ENCODE results near the gene FSTL5.

Gene FSTL5

DNA sequence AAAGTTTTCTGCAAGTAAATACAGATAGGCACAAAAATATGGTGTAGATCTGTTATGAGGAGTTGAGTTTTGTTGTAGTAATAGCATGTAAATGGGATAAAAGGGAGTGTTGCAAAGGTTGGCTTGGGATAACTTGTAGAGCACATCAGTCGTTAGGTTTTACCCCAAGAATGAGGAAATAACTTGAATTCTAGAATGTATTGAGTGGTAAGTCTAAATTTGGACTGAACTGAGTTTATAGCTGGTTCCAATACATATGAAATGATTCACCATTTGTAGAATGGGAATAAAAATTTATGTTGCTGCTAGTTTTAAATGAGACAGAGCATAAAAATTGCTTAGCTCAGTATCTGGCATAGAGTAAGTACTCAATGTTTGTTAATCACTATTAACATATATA, 719.2 kb downstream of the FSTL5 start:
- no peak for DNase-seq (ENCODE audit: low spot score)

DNA sequence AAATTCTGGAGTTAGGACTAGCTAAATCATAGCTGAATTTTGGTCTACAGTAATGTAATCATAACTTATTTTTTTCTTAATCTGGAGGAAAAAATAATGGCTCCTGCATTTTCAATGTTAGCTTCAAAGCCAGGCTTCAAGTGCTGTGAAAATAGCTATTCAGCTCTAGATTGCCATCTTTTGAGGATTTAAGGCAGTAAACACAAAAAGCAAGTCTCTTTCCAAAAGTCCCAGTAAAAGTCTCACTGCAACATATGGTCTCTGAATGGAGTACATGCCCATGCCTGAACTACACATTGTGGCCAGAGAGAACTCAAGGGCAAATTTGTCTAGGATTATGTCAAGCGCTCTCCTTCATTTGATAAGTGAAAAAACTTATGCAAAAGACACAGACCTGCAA, 720.9 kb downstream of the FSTL5 start:
- no peak for DNase-seq (ENCODE audit: low spot score)

DNA sequence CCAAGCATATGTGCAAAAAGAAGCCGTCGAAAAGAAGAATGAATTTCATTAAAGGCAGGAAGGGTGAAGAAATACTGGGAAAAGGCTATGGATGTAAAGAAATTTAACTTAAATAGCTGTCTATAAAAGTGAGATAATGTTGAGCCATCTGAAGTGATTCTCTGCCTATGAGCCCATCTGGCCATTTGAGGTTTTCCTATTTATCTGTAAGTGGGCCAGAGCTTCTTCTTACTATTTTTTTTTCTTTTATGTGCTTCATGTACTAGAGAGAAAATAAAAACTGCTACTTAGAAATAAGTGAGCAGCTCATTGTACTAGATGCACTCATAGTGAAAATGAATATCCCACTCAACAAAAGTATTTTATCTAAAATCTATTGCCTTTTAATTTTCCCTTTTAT, 725.7 kb downstream of the FSTL5 start:
- DNase-seq (ENCODE audit: low spot score), result no peak

DNA sequence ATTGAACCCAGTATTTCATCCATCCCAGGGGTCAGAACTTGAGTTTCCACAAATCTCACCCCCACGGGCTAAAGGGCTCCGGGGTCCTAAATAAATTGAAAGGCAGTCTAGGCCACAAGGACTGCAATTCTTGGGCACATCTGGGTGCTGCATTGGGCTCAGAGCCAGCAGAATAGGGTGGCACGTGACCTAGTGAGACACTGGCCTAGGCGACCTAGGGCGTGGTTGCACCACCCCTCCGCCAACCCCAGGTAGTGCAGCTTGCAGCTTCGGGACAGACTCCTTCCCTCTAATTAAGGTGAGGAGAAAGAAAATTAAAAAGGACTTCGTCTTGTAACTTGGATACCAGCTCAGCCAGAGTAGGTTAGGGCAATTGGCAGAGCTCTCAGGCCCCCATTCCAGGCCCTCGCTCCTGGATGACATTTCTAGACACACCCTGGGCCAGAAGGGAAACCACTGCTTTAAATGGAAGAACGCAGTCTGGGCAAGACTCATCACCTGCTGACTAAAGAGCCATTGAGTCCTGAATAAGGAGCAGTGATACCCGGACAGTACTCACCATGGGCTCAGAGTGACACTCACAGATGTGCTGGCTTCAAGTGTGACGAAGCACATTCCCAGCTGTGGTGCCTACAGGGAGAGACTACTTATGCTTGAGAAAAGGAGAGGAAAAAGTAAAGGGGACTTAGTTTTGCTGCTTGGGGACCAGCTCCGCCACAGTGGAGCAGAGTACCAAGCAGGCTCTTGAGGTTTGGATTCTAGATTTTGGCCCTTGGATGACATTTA, 735.4 kb downstream of the FSTL5 start:
- DNase-seq (ENCODE audit: low spot score), result no peak

DNA sequence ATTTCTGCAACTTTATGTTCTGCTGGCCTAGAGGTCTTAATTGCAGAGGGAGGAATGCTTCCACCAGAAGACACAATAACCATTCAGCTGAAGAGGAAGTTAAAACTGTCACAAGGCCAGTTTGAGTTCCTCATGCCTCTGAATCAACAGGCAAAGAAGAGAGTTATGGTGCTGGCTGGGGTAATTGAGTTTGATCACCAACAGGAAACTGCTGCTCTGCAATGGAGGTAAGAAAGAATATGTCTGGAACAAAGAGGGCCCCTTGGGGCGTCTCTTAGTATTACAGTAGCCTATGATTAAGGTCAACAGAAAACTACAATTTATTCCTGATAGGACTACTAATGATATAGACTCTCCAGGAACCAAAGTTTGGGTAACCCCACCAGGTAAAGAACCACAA, 744.0 kb downstream of the FSTL5 start:
- no peak for DNase-seq (ENCODE audit: low spot score)

DNA sequence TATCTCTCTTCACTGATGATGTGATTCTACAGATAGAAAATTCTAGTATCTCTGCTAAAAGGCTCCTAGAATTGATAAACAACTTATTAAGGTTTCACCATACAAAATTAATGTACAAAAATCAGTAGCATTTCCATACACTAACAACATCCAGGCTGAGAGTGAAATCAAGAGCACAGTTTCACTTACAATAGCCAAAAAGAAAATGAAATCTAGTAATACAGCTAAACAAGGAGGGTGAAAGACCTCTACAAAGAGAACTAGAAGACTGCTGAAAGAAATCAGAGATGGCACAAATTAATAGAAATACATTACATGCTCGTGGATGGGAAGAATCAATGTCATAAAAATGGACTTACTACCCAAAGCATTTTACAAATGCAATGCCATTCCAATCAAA, 751.9 kb downstream of the FSTL5 start:
- DNase-seq (ENCODE audit: low spot score), result no peak

DNA sequence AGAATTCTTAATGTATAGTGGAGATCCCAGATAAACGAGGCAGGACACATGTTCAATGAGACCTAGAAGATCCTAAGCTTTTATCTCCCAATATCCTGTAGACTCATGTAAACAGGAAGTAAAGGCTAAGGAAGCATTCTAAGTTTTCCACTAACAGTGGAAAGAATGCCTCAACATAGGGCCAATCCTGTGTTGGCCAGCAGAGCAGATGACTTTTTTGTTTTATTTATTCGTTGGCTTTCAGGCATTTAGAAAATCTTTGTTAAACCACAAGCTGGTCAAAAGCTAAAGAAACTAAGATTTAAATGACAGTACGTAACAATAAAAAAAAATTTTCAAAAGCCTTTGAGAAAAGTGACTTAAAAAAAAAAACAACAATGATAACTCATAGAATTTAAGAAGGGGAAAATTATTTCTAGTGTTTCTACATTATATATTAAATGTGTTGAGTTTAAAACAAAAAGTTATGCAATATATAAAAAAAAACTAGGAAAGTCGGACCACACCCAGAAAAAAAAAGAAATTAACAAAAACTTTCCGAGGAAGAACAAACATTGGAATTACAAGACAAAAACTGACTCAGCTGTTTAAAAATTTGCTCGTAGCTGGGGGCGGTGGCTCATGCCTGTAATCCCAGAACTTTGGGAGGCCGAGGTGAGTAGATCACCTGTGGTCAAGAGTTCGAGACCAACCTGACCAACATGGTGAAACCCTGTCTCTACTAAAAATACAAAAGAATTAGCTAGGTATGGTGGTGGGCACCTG, 759.3 kb downstream of the FSTL5 start:
- no peak for DNase-seq (ENCODE audit: low spot score)

DNA sequence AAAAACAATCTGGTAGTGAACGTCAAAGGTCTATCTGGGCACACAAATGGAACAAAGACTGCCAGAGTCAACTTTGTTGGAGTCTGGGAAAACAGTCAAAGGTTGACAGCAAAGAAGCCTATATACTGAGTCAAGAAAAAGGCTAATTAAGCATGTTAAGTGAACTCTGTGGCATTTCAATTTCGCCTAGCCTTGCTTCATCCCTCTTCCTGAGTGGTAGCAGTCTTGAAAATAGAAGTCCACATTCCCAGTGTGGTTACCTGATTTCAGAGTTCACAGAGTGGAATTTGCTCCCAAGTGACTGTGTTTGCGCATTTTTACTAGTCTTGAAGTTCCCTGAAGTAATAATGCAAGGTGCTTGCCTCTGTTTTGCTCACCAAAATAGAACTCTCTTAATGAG, 760.0 kb downstream of the FSTL5 start:
- DNase-seq (ENCODE audit: low spot score), result no peak

DNA sequence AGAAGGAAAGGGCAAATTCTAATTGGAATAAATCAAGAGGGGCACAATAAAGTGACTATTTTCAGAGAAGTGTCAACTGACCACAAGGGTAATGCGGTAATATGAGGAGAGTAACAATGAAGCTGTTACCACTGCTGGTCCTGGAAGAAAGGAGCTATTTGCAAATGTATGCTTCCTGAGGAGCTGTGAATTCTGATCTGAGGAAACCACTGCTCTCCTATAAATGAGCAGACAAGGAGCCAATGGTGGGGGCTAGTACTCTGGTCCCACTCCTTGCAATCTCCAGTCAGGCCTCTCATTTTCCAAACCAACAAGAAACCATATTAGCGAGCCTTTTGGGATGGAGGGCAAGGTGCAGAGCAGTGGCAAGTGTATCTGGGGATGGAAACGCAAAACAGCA, 770.2 kb downstream of the FSTL5 start:
- DNase-seq (ENCODE audit: low spot score), result peak; percentile 45

DNA sequence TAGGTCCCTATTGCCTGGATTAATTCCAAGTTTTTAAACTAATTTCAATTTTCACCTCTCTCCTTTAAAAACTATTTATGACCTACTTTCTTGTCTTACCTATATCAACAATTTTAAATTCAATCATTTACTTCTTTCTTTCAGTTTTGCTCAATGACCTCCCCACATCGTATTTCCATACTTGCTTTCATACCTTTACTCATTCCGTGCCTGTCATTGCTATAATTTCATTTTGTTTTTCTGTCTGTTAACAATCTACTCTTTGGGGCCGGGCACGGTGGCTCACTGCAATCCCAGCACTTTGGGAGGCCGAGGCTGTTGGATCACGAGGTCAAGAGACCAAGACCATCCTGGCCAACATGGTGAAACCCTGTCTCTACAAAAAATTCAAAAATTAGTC, 781.1 kb downstream of the FSTL5 start:
- DNase-seq (ENCODE audit: low spot score), result no peak

DNA sequence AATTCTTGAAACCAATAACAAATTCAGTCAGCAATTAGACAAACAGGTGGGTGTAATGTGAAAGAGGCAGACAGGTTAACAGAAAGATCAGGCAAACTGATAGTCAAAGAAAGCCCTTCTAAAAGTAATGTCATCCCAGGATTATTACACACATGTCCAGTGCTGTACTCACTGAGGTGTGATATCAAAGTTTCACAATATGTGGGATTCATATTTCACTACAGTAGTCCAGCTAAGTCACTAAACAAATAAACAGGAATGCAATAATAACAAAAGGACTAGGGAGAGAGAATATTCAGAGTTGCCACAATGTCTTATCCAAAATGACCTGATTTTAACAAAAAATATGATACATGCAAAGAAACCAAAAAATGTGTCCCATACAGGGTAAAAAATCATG, 787.5 kb downstream of the FSTL5 start:
- no peak for DNase-seq (ENCODE audit: low spot score)

DNA sequence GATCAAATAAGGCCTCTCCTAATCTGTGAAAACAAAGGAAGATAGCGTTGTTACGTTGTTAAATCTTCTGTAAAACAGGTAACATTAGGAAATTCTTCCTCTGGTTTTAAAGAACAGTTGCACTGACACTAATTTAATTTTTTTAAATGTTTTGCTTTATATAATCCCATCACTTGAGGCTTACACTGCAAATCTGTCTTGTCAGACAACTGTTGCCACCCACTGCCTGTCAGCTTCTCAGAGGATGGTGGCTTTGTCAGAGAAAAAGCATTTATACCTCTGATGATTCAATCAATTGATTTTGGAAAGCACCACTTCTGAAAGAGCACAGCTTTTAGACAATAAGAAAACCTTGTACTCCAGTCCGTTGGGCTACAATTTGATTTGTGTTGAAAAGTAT, 799.1 kb downstream of the FSTL5 start:
- no peak for DNase-seq (ENCODE audit: low spot score)

DNA sequence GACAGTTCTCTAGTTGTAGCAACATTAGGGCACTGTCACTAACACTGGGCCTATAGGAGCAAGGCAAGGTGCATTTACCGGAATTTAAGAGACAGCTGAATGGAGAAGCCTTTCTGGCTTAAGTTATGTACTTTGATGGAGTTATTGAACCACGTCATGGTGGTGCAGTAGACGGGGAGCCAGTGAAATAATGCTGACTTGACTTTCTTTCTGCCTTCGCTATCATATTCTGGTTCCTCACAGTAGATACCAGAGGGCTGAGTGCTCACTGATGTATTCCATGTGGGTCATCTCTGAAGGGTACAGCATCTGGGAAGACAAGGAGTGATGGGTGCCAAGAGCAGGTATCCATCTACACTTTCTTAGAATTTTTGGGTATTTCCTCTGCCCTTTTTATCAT, 802.8 kb downstream of the FSTL5 start:
- DNase-seq (ENCODE audit: low spot score), result no peak

DNA sequence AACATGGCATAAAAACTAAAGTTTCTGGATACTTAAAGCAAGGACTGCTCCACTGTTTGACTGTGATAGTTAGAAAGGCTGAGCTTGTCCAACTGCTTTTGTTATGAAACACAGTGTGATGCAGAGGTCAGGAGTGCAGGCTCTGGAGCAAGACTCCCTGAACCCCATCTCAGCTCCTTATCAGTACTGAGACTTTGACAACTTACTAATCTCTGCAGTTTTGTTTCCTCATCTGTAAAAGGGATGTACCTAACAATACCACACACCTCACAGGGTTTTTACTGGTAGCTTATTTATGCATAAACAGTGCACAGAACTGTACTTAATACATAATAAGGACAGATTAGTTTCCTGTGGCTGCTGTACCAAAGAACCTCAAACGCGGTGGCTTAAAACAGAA, 804.3 kb downstream of the FSTL5 start:
- DNase-seq (ENCODE audit: low spot score), result no peak

DNA sequence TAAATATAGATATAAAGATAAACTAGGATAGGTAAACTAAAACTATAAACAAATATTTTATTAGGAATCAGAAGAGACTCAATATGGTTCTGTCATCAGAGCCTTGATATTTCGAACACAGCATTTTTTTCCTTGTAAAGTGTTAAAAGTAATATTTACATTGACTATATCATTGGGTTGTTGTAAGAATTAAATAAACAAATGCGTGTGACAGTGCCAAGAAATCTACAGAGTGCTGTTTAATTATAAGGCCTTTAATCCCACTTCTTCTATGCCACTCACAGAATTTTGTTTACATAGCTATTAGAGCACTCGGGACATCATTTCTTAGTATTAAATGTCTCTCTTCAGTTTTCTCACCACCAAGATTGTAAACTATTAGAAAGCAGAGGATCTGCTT, 807.4 kb downstream of the FSTL5 start:
- DNase-seq (ENCODE audit: low spot score), result no peak

DNA sequence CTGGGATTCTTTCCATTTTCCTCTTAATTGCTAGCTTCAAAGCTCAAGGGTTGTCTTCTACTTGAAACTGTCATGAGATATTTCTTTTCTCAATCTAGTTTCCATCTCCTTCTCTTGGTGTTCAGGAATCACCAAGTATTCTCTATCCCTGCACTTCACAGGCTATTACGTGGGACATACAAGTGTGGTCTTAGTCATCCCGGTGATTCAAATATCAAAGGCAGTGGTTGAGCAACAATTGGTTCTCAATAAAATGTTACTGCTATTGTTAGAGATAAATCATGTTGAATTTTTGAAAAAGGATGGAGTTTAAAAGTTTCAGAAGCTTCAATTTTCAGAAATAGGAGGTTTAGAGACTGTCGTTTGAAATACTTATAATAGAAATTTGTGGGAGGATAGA, 812.9 kb downstream of the FSTL5 start:
- DNase-seq (ENCODE audit: low spot score), result no peak

DNA sequence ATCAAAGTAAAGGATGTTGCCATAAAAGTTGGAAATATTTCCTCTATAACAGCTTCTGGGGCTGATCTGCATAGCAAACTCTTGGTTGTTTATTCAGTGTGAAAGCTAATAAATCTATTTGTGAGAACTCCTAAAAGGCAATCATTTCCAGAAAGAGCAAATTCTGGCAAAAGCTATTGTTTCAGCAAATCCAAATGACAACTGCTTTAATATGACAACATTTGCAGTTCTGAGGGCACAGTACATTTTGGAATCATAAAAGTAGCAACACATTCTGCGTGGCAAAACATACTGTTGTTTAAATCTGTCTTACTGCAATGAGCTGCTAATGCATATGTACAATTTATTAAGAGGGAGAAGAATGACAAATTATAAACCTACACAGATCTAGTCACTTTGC, 818.1 kb downstream of the FSTL5 start:
- DNase-seq (ENCODE audit: low spot score), result no peak

DNA sequence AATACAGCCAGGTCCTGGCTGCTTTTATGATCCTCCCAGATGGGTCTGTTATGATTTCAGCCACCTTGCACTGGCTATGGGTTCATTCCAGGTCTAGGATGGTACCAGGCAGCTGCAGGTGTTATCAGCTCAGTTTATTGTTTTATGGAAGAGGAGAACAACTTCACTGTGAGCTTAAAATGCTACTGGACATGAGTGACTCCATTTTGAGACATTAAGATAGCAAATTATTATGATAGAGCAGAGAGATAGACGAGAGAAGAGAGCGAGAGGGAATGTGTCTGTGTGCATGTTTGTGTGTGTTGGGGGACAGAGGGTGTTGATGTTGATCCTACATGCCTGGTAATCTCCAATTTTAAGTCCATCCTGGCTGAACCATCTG, 820.2 kb downstream of the FSTL5 start:
- no peak for DNase-seq (ENCODE audit: low spot score)

DNA sequence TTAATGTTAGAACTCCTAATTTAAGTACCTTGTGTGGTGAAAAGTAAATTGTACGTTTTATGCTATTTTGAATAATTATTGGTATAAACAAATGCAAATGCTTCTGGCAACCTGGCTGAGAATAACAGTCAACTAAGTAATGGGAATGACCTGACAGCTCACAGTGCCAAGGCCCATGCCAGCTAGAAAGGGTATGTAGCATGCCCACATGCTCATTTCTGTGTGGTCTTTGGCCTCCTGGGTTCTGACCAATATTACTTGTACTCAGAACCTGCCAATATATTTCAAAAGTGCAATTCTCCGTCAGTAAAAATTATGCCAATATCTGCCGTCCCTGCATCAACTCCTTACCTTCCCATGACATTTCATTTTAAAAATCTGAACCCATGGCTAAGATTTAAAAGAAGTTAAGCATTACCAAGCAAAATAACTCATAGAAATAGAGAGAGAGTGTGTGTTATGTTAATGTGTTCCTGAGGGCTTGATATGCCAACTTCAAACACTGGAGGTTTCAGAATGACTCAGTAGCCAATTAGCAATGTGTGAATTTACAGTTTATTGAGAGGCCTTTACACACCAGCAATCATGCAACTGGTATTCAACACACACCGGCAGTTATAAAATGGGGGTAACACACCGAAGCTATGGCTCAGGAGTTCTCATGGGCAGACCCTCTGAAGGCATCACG, 820.8 kb downstream of the FSTL5 start:
- no peak for DNase-seq (ENCODE audit: low spot score)

DNA sequence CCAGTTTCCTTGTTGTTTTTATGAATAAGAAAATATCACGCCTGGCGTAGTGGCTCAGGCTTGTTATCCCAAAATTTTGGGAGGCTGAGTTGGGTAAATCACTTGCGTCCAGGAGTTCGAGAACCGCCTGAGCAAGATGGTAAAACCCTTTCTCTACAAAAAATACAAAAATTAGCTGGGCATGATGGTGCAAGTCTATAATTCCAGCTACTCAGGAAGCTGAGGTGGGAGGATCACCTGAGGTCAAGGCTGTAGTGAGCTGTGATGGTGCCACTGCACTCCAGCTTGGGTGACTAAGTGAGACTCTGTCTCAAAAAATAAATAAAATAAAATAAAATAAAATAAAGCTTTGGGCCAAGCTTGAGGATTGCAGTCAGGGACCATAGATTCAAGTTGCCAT, 827.2 kb downstream of the FSTL5 start:
- no peak for DNase-seq (ENCODE audit: low spot score)

DNA sequence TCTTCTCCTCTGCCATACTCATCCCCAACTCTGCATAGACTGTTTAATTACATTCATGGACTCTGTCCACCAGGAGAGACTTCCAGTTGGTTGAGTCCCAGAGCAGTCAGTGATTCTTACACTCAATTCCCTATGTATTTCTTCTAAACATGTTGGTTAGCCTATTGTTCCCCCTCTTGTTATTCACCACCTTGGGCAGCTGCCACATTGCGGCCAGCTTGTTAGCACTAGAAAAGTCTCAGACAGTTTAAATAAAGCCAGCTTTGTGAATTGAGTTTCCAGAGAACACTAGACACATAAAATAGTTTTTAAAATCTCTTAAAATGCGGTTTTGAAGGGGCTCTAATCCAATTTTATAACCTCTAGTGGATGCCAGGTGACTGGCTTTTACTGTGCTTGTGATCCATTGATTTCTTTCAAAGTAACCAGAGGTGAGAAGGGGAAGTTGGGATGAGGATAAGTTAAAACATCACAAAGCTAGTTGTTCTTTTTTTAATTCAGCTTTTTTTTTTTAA, 827.7 kb downstream of the FSTL5 start:
- DNase-seq (ENCODE audit: low spot score), result no peak
